MM.1S (cell line): ENCODE measurements around the gene OR4D2.

ENCODE experiments used
- EZH2 ChIP-seq: fragments of 300-600 bp; sonication (generic); optimal IDR thresholded peaks from 2 replicates; pipeline ENCODE3; 2017; ENCODE audit warnings: low read depth, mild to moderate bottlenecking, antibody characterized with exemption, low read length, mixed read lengths
- EZH2phosphoT487 ChIP-seq: fragments of 300-600 bp; sonication (generic); IDR thresholded peaks from 2 replicates; pipeline ENCODE4 v1.6.1; 2018; ENCODE audit warnings: antibody characterized with exemption, low read length
- TF ChIP-seq, protein P1 (sequence below): fragments of 300-600 bp; sonication (generic); IDR thresholded peaks from 2 replicates; pipeline ENCODE4 v1.5.1; 2016; ENCODE audit warnings: antibody characterized with exemption, low read length, mixed read lengths

DNA sequence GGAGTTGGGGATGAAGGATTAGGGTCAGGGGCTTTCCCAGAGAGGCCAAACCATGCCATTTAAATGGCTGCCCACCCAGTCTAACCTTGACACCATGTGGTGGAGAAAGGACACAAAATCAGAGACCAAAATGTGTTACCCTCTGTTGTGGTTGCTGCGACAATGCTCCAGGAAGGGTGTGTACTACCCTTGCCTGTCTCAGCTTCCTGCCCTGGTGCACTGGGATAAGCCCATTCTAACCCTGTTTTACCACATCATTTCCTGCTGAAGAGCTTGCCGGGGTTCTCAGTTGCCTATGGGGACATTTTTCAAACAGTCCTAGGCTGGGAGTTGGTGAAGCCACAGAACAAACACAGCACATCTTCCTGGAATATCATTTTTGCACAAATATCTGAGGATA, 13.7 kb upstream of the OR4D2 start:
- TF ChIP-seq, protein P1, sequence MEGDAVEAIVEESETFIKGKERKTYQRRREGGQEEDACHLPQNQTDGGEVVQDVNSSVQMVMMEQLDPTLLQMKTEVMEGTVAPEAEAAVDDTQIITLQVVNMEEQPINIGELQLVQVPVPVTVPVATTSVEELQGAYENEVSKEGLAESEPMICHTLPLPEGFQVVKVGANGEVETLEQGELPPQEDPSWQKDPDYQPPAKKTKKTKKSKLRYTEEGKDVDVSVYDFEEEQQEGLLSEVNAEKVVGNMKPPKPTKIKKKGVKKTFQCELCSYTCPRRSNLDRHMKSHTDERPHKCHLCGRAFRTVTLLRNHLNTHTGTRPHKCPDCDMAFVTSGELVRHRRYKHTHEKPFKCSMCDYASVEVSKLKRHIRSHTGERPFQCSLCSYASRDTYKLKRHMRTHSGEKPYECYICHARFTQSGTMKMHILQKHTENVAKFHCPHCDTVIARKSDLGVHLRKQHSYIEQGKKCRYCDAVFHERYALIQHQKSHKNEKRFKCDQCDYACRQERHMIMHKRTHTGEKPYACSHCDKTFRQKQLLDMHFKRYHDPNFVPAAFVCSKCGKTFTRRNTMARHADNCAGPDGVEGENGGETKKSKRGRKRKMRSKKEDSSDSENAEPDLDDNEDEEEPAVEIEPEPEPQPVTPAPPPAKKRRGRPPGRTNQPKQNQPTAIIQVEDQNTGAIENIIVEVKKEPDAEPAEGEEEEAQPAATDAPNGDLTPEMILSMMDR: no peak
- TF ChIP-seq EZH2: no peak
- no peak for TF ChIP-seq EZH2phosphoT487
